Endothelial cell (in vitro differentiated cells): ENCODE measurements around the gene SMPDL3B. TPM values are rescaled to one million over a fixed set of nuclear protein-coding genes. Genes with fewer than 3 reads are reported as not detected.

Experiments
- DNase-seq: peaks from one replicate; pipeline ENCODE4 v3.0.0; 2021; ENCODE audit warnings: low spot score
- H3K27ac Mint-ChIP-seq: one replicate; pipeline ENCODE4 v1.8.0; 2021; ENCODE audit warnings: mixed read lengths, inconsistent platforms; ENCODE audit not compliant: unreplicated experiment
- H3K27me3 Mint-ChIP-seq: one replicate; pipeline ENCODE4 v1.8.0; 2021; ENCODE audit warnings: mild to moderate bottlenecking, moderate library complexity, mixed read lengths, inconsistent platforms; ENCODE audit not compliant: unreplicated experiment
- H3K36me3 Mint-ChIP-seq: one replicate; pipeline ENCODE4 v1.8.0; 2021; ENCODE audit warnings: mild to moderate bottlenecking, low read depth, mixed read lengths, inconsistent platforms; ENCODE audit not compliant: unreplicated experiment
- H3K4me1 Mint-ChIP-seq: one replicate; pipeline ENCODE4 v1.8.0; 2021; ENCODE audit warnings: mild to moderate bottlenecking, mixed read lengths, inconsistent platforms; ENCODE audit not compliant: unreplicated experiment
- H3K4me3 Mint-ChIP-seq: one replicate; pipeline ENCODE4 v1.8.0; 2021; ENCODE audit warnings: mild to moderate bottlenecking, mixed read lengths, inconsistent platforms; ENCODE audit not compliant: unreplicated experiment
- H3K9me3 Mint-ChIP-seq: one replicate; pipeline ENCODE4 v1.8.0; 2021; ENCODE audit warnings: mixed read lengths, inconsistent platforms; ENCODE audit not compliant: unreplicated experiment
- total RNA-seq: library from RNA; stranded (reverse); fragmentation: NEBNext Ultra II Directional; extraction: Animal tissue kit (Norgen Biotek cat#: 25700); gene quantifications from one replicate; pipeline ENCODE4 v1.2.1, GENCODE V29; 2021; ENCODE audit not compliant: unreplicated experiment
- TF ChIP-seq, protein P1 (sequence below): fragments of 200-600 bp; sonication (generic); IDR thresholded peaks from one replicate; pipeline ENCODE4 v1.5.0; 2021; ENCODE audit warnings: antibody characterized with exemption; ENCODE audit not compliant: unreplicated experiment

SMPDL3B gene
- total RNA-seq, 1 donor from 2014 or later, result 3.3 TPM

DNA sequence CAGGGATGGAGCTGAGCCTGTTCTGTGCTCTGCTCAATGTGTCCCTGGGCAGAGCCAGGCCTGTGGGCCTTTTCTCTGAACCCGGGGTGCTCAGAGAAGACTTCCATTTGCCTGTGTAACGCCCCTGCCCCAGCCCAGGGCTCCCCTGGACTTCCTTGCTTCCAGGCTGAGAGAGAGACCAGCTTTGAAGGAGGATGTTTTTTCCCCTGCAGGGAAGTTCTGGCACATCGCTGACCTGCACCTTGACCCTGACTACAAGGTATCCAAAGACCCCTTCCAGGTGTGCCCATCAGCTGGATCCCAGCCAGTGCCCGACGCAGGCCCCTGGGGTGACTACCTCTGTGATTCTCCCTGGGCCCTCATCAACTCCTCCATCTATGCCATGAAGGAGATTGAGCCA, 10.2 kb downstream of the SMPDL3B start:
- no peaks in the 10 kb centered on the region for H3K9me3 Mint-ChIP-seq
- peaks cover 23% of the 10 kb centered on the region for H3K4me1 Mint-ChIP-seq
- no peak for DNase-seq
- H3K27ac Mint-ChIP-seq, result peak overlapping the region; percentile 64
- TF ChIP-seq, protein P1, sequence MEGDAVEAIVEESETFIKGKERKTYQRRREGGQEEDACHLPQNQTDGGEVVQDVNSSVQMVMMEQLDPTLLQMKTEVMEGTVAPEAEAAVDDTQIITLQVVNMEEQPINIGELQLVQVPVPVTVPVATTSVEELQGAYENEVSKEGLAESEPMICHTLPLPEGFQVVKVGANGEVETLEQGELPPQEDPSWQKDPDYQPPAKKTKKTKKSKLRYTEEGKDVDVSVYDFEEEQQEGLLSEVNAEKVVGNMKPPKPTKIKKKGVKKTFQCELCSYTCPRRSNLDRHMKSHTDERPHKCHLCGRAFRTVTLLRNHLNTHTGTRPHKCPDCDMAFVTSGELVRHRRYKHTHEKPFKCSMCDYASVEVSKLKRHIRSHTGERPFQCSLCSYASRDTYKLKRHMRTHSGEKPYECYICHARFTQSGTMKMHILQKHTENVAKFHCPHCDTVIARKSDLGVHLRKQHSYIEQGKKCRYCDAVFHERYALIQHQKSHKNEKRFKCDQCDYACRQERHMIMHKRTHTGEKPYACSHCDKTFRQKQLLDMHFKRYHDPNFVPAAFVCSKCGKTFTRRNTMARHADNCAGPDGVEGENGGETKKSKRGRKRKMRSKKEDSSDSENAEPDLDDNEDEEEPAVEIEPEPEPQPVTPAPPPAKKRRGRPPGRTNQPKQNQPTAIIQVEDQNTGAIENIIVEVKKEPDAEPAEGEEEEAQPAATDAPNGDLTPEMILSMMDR, result no peak
- peaks cover 6% of the 10 kb centered on the region for H3K27me3 Mint-ChIP-seq
- H3K4me3 Mint-ChIP-seq, result no peak overlapping the region
- no peaks in the 10 kb centered on the region for H3K36me3 Mint-ChIP-seq

DNA sequence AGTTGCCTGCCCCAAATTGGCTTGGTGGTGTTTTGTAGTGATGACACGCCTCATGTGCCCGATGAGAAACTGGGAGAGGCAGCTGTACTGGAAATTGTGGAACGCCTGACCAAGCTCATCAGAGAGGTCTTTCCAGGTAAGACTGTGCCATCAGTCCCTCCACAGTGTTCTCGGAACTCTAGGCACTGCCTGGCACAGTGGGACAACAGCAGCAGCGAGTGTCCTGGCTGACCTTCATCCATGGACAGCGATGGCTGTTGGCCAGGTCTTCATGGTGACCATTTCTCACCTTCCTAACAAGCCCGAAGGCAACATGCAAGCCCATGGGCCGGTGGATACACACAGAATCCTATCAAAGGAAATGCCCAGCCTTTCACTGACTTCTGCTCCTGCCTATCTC, 14.2 kb downstream of the SMPDL3B start:
- Mint-ChIP-seq H3K27me3 (no peaks in the 10 kb centered on the region), H3K9me3 (no peaks in the 10 kb centered on the region), H3K27ac (no peak overlapping the region), H3K36me3 (no peaks in the 10 kb centered on the region), H3K4me3 (no peak overlapping the region), H3K4me1 (peaks cover under 1% of the 10 kb centered on the region)
- DNase-seq, result no peak
- TF ChIP-seq, protein P1, result no peak

DNA sequence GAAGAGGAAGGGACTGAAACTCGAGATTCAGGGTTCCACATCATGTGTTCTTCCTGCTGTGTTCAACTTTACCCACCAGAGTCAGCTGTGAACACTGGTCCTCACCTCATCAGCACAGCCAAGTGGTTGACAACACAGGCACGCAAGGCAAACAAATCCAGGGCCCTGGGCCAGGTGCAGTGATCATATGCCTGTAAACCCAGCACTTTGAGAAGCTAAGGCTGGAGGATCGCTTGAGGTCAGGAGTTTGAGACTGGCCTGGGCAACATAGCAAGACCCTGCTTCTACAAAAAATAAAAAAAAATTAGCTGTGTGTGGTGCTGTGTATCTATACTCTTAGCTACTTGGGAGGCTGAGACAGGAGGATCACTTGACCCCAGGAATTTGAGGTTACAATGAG, 16.6 kb downstream of the SMPDL3B start:
- H3K4me3 Mint-ChIP-seq, result no peak overlapping the region
- H3K4me1 Mint-ChIP-seq, result no peaks in the 10 kb centered on the region
- peaks cover 3% of the 10 kb centered on the region for H3K36me3 Mint-ChIP-seq
- DNase-seq, result no peak
- TF ChIP-seq, protein P1, result no peak
- no peaks in the 10 kb centered on the region for H3K27me3 Mint-ChIP-seq
- H3K9me3 Mint-ChIP-seq, result no peaks in the 10 kb centered on the region
- H3K27ac Mint-ChIP-seq, result no peak overlapping the region

DNA sequence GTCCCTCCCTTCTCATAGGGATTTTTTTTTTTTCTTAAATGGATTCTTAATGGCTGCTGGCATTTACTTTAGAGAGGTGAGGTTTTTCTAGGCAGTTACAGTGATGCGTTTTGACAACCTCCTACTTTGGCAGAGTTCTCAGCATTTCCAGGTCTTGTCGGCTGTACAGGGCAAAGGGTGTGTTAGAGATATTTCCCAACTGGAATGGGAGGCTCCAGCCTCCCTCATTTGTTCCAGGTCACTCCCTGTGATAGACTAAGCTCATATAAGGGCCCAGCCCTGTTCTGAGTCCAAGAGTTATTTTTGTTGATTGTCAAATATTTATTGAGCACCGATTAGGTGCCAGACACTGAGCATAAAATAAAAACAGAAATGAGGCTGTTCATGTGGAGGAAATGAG, 17.3 kb downstream of the SMPDL3B start:
- Mint-ChIP-seq H3K36me3 (peaks cover 3% of the 10 kb centered on the region), H3K4me3 (no peak overlapping the region), H3K27ac (no peak overlapping the region), H3K9me3 (no peaks in the 10 kb centered on the region), H3K27me3 (peaks cover 2% of the 10 kb centered on the region), H3K4me1 (no peaks in the 10 kb centered on the region)
- TF ChIP-seq, protein P1, result no peak
- DNase-seq, result no peak

DNA sequence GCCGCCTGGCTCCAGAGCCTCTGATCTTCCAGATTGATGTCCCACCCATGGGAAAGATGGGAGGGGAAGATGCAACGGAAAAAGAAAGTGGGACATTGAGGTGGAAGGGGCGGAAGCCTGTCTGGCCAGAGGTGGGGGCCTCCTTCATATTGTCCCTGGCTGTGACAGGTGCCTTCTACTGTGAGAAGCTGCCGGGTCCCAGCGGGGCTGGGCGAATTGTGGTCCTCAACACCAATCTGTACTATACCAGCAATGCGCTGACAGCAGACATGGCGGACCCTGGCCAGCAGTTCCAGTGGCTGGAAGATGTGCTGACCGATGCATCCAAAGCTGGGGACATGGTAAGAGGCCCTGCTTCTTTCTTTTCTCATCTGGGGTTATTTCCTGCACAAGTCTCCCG, 19.4 kb downstream of the SMPDL3B start:
- peaks cover 3% of the 10 kb centered on the region for H3K36me3 Mint-ChIP-seq
- no peaks in the 10 kb centered on the region for H3K9me3 Mint-ChIP-seq
- DNase-seq, result no peak
- H3K4me3 Mint-ChIP-seq, result no peak overlapping the region
- TF ChIP-seq, protein P1, result no peak
- H3K4me1 Mint-ChIP-seq, result peaks cover 3% of the 10 kb centered on the region
- no peak overlapping the region for H3K27ac Mint-ChIP-seq
- H3K27me3 Mint-ChIP-seq, result peaks cover 4% of the 10 kb centered on the region
